IMR-90 (cell line): ENCODE results near the gene STAM. TPM values are rescaled to one million over a fixed set of nuclear protein-coding genes. Genes with fewer than 3 reads are reported as not detected.

Source experiments
- ATAC-seq: fragments of 200-7000 bp; cut with Tn5 transposase; 2 replicates; pipeline ENCODE4 v1.9.1; 2020; ENCODE audit warnings: low read depth, mild to moderate bottlenecking, moderate library complexity
- BruUV-seq: library from RNA; stranded (reverse); fragments of 400-500 nt; replicated peaks from 2 replicates; lab custom pipeline; 2021; lab: Mats Ljungman, UMichigan
- CTCF ChIA-PET: fragments of 300-600 bp; formaldehyde crosslinking; extraction: SDS; loops from one replicate; lab custom pipeline; 2021; ENCODE audit warnings: antibody characterized with exemption; lab: Yijun Ruan, JAX
- POLR2A ChIA-PET: fragments of 300-600 bp; sonication (Branson Sonifier 250); formaldehyde crosslinking; loops from one replicate; lab custom pipeline; 2022; ENCODE audit warnings: antibody characterized with exemption; ENCODE audit not compliant: unreplicated experiment; lab: Charles Lee
- DNase-seq: peaks from one replicate; pipeline ENCODE4 v3.0.0; 2013
- H2AFZ ChIP-seq: replicated peaks from 2 replicates; pipeline ENCODE3; 2013; ENCODE audit warnings: low read length, mild to moderate bottlenecking; ENCODE audit not compliant: poor library complexity
- H2AK5ac ChIP-seq: 2 replicates; pipeline ENCODE4 v1.6.1; 2013; ENCODE audit warnings: low read depth, low read length, inconsistent platforms
- H2AK9ac ChIP-seq: replicated peaks from 2 replicates; pipeline ENCODE3; 2013; ENCODE audit warnings: mild to moderate bottlenecking, low read depth, low read length, moderate library complexity; ENCODE audit not compliant: poor library complexity
- H2BK120ac ChIP-seq: 2 replicates; pipeline ENCODE4 v1.6.1; 2013; ENCODE audit warnings: low read depth, low read length, inconsistent platforms
- H2BK15ac ChIP-seq: 3 replicates; pipeline ENCODE4 v1.6.1; 2013; ENCODE audit warnings: low read depth, low read length, inconsistent platforms
- H2BK20ac ChIP-seq: 2 replicates; pipeline ENCODE4 v1.6.1; 2013; ENCODE audit warnings: low read depth, mild to moderate bottlenecking, inconsistent platforms, low read length, moderate library complexity
- H2BK5ac ChIP-seq: 2 replicates; pipeline ENCODE4 v1.6.1; 2013; ENCODE audit warnings: mild to moderate bottlenecking, low read depth, low read length, inconsistent platforms; ENCODE audit not compliant: poor library complexity, severe bottlenecking
- H3K14ac ChIP-seq: replicated peaks from 2 replicates; pipeline ENCODE4 v1.6.1; 2013; ENCODE audit warnings: low read depth, low read length, inconsistent platforms
- H3K18ac ChIP-seq: 2 replicates; pipeline ENCODE4 v1.6.1; 2013; ENCODE audit warnings: low read depth, low read length, control low read depth
- H3K23ac ChIP-seq: 2 replicates; pipeline ENCODE4 v1.6.1; 2013; ENCODE audit warnings: low read depth, low read length, inconsistent platforms
- H3K27ac ChIP-seq: 2 replicates; pipeline ENCODE4 v1.5.1; 2013; ENCODE audit warnings: mild to moderate bottlenecking, control low read depth, low read length; ENCODE audit not compliant: insufficient read depth
- H3K27me3 ChIP-seq: 2 replicates; pipeline ENCODE4 v1.6.1; 2013; ENCODE audit warnings: low read length; ENCODE audit not compliant: control insufficient read depth, insufficient read depth
- H3K36me3 ChIP-seq: 2 replicates; pipeline ENCODE4 v1.6.1; 2013; ENCODE audit warnings: low read length, mixed read lengths; ENCODE audit not compliant: control insufficient read depth, insufficient read depth
- H3K4ac ChIP-seq: 2 replicates; pipeline ENCODE4 v1.6.1; 2013; ENCODE audit warnings: low read depth, low read length, inconsistent platforms
- H3K4me1 ChIP-seq: 2 replicates; pipeline ENCODE4 v1.6.1; 2013; ENCODE audit warnings: low read length, mixed read lengths; ENCODE audit not compliant: control insufficient read depth, insufficient read depth
- H3K4me2 ChIP-seq: 2 replicates; pipeline ENCODE4 v1.6.1; 2013; ENCODE audit warnings: low read depth, mild to moderate bottlenecking, control low read depth, low read length, moderate library complexity
- H3K4me3 ChIP-seq: 2 replicates; pipeline ENCODE4 v1.5.1; 2013; ENCODE audit warnings: low read depth, mild to moderate bottlenecking, control low read depth, low read length, moderate library complexity; ENCODE audit not compliant: insufficient read depth
- H3K56ac ChIP-seq: 2 replicates; pipeline ENCODE4 v1.6.1; 2013; ENCODE audit warnings: low read length, inconsistent platforms; ENCODE audit not compliant: insufficient read depth; ENCODE audit errors: extremely low read depth
- H3K79me1 ChIP-seq, 2 experiments: 2 replicates each; pipeline ENCODE4 v1.6.1; 2013; ENCODE audit warnings: low read length in 2 of 2, inconsistent platforms in 1 of 2, low read depth in 1 of 2
- H3K9ac ChIP-seq: 2 replicates; pipeline ENCODE4 v1.6.1; 2013; ENCODE audit warnings: low read depth, low read length, control low read depth
- H3K9me1 ChIP-seq: 2 replicates; pipeline ENCODE4 v1.6.1; 2013; ENCODE audit warnings: low read length, inconsistent platforms; ENCODE audit not compliant: insufficient read depth
- H3K9me3 ChIP-seq: 2 replicates; pipeline ENCODE4 v1.6.1; 2013; ENCODE audit warnings: low read length; ENCODE audit not compliant: control insufficient read depth, insufficient read depth
- H4K20me1 ChIP-seq: 2 replicates; pipeline ENCODE4 v1.6.1; 2013; ENCODE audit warnings: low read length, inconsistent platforms; ENCODE audit not compliant: insufficient read depth
- H4K5ac ChIP-seq: 2 replicates; pipeline ENCODE4 v1.6.1; 2013; ENCODE audit warnings: mild to moderate bottlenecking, low read depth, low read length, control low read depth
- H4K8ac ChIP-seq, 2 experiments: 2 replicates each; pipeline ENCODE4 v1.6.1; 2013; ENCODE audit warnings: low read depth in 2 of 2, low read length in 2 of 2, control low read depth in 1 of 2, inconsistent platforms in 1 of 2
- H4K91ac ChIP-seq: 2 replicates; pipeline ENCODE4 v1.6.1; 2013; ENCODE audit warnings: low read depth, low read length, inconsistent platforms; ENCODE audit not compliant: insufficient read depth
- BHLHE40 ChIP-seq: fragments of 150-350 bp; IDR thresholded peaks from 2 replicates; pipeline ENCODE4 v1.6.1; 2016; ENCODE audit warnings: mild to moderate bottlenecking, low read depth, low read length
- CEBPB ChIP-seq: IDR thresholded peaks from 2 replicates; pipeline ENCODE4 v1.6.1; 2012; ENCODE audit warnings: low read depth, low read length, improper control_type of control experiment
- CHD1 ChIP-seq: IDR thresholded peaks from 2 replicates; pipeline ENCODE4 v1.6.1; 2012; ENCODE audit warnings: low read depth, low read length, improper control_type of control experiment
- CTCF ChIP-seq: conservative IDR thresholded peaks from 2 replicates; pipeline ENCODE4 v1.5.1; 2012; ENCODE audit warnings: mild to moderate bottlenecking, low read depth, low read length, improper control_type of control experiment
- ELK1 ChIP-seq: fragments of 150-350 bp; IDR thresholded peaks from 2 replicates; pipeline ENCODE4 v1.6.1; 2016; ENCODE audit warnings: low read depth, mild to moderate bottlenecking, low read length, moderate library complexity, borderline replicate concordance
- FOS ChIP-seq: fragments of 150-350 bp; IDR thresholded peaks from 2 replicates; pipeline ENCODE4 v1.6.1; 2016; ENCODE audit warnings: low read depth, low read length
- MAFK ChIP-seq: IDR thresholded peaks from 2 replicates; pipeline ENCODE4 v1.6.1; 2012; ENCODE audit warnings: low read depth, low read length, improper control_type of control experiment
- MAZ ChIP-seq: IDR thresholded peaks from 2 replicates; pipeline ENCODE4 v1.6.1; 2012; ENCODE audit warnings: low read depth, mild to moderate bottlenecking, low read length, improper control_type of control experiment, moderate library complexity, borderline replicate concordance
- MXI1 ChIP-seq: IDR thresholded peaks from 2 replicates; pipeline ENCODE4 v1.6.1; 2012; ENCODE audit warnings: low read depth, mild to moderate bottlenecking, low read length, moderate library complexity, borderline replicate concordance
- NFE2L2 ChIP-seq: fragments of 150-350 bp; IDR thresholded peaks from 2 replicates; pipeline ENCODE4 v1.6.1; 2016; ENCODE audit warnings: low read depth, mild to moderate bottlenecking, low read length
- POLR2A ChIP-seq: IDR thresholded peaks from 2 replicates; pipeline ENCODE4 v1.6.1; 2012; ENCODE audit warnings: mild to moderate bottlenecking, low read depth, low read length
- RAD21 ChIP-seq: IDR thresholded peaks from 2 replicates; pipeline ENCODE4 v1.6.1; 2012; ENCODE audit warnings: low read length, improper control_type of control experiment
- RCOR1 ChIP-seq: IDR thresholded peaks from 2 replicates; pipeline ENCODE4 v1.6.1; 2012; ENCODE audit warnings: mild to moderate bottlenecking, low read length, improper control_type of control experiment; ENCODE audit not compliant: insufficient replicate concordance
- RFX5 ChIP-seq: IDR thresholded peaks from 2 replicates; pipeline ENCODE4 v1.8.0; 2012; ENCODE audit warnings: low read depth, mild to moderate bottlenecking, low read length, moderate library complexity
- SMC3 ChIP-seq: fragments of 150-350 bp; IDR thresholded peaks from 2 replicates; pipeline ENCODE4 v1.6.1; 2016; ENCODE audit warnings: low read depth, mild to moderate bottlenecking, antibody characterized with exemption, low read length, moderate library complexity
- USF2 ChIP-seq: fragments of 150-350 bp; IDR thresholded peaks from 2 replicates; pipeline ENCODE4 v1.6.1; 2017; ENCODE audit warnings: mild to moderate bottlenecking, antibody characterized with exemption, low read length, low read depth
- WGBS, 2 experiments: methylation state at CpG; one replicate each; pipeline versions ENCODE4 v1.1.5 to v1.1.7; 2013; ENCODE audit warnings: missing lambda C conversion rate in 2 of 2; ENCODE audit not compliant: insufficient read length in 1 of 2; ENCODE audit errors: extremely low coverage in 2 of 2; 5-methylcytosine and 5-hydroxymethylcytosine counted together
- dilution Hi-C: fragments of 300-500 bp; cut with HindIII; formaldehyde crosslinking; loops from one replicate; pipeline ENCODE4 v1.14.3; 2018; ENCODE audit warnings: low sequenced_read_pairs; ENCODE audit not compliant: unreplicated experiment
- in situ Hi-C: fragments of 300-500 bp; cut with MboI; formaldehyde crosslinking; loops from 3 replicates; pipeline ENCODE4 v1.14.3; 2019; ENCODE audit warnings: low sequenced_read_pairs, inconsistent platforms, mixed read lengths
- intact Hi-C: fragments of 100-400 bp; cut with micrococcal nuclease; formaldehyde crosslinking; loops from 2 replicates; pipeline ENCODE4 v1.10.0; 2022
- polyA plus RNA-seq, 3 experiments: library from polyadenylated mRNA; depleted of rRNA; stranded (reverse); fragments of >200 nt; gene quantifications; 2 replicates each; pipeline ENCODE4 v1.2.3, GENCODE V29; 2012; ENCODE audit warnings: low replicate concordance in 1 of 3
- total RNA-seq: library from RNA; depleted of rRNA; stranded (reverse); fragments of >200 nt; gene quantifications from 2 replicates; pipeline ENCODE4 v1.2.3, GENCODE V29; 2012

Gene STAM
- total and polyA plus RNA-seq, 2 of the 4 experiments (the other 2 are of a cell fraction), result 22.9 to 23.3 TPM

- no peak for ATAC-seq
- Histone ChIP-seq H3K4ac (no peak overlapping the region), H2BK15ac (no peak overlapping the region), H3K9ac (no peak overlapping the region), H3K4me3 (no peak overlapping the region), H3K23ac (no peak overlapping the region), H4K20me1 (no peaks in the 10 kb centered on the region), H4K8ac (no peak overlapping the region), H3K36me3 (no peaks in the 10 kb centered on the region), H3K79me1 (no peaks in the 10 kb centered on the region), H4K91ac (no peak overlapping the region), H2BK20ac (no peak overlapping the region), H2AK5ac (no peak overlapping the region), H3K9me3 (no peaks in the 10 kb centered on the region), H3K4me2 (no peak overlapping the region), H3K27me3 (no peaks in the 10 kb centered on the region), H3K18ac (no peak overlapping the region), H2BK5ac (no peak overlapping the region), H3K56ac (no peak overlapping the region), H2AK9ac (no peak overlapping the region), H2BK120ac (no peak overlapping the region), H3K14ac (no peak overlapping the region), H4K5ac (no peak overlapping the region), H3K9me1 (0 out of 2 replicates have a peak, but pooled peaks cover 2% of the 10 kb centered on the region), H2AFZ (no peak overlapping the region), H3K27ac (no peak overlapping the region), H3K4me1 (no peaks in the 10 kb centered on the region)
- TF ChIP-seq RCOR1 (no peak), ELK1 (no peak), MXI1 (no peak), NFE2L2 (no peak), MAZ (no peak), FOS (no peak), CHD1 (no peak), CTCF (no peak), BHLHE40 (no peak), SMC3 (no peak), RFX5 (no peak), CEBPB (no peak), MAFK (no peak), POLR2A (no peak), RAD21 (no peak), USF2 (no peak)
- 80% methylated on average over 1 of the region's 8 CpGs; no CpG with 5 or more reads in 1 of the 2 experiments for WGBS, 2 experiments
- in situ Hi-C loops, result no loop called here
- CTCF ChIA-PET, result no interaction called here
- no TSS peak for BruUV-seq
- POLR2A ChIA-PET, result no interaction called here
- intact Hi-C loops, result no loop called here
- dilution Hi-C loops, result no loop called here
- no peak for DNase-seq
These were observed 86.7 kb downstream of the STAM start for GRCh38 chr10:17730667-17731066.
